ENCODE measurements around the gene TTLL8.

DNA sequence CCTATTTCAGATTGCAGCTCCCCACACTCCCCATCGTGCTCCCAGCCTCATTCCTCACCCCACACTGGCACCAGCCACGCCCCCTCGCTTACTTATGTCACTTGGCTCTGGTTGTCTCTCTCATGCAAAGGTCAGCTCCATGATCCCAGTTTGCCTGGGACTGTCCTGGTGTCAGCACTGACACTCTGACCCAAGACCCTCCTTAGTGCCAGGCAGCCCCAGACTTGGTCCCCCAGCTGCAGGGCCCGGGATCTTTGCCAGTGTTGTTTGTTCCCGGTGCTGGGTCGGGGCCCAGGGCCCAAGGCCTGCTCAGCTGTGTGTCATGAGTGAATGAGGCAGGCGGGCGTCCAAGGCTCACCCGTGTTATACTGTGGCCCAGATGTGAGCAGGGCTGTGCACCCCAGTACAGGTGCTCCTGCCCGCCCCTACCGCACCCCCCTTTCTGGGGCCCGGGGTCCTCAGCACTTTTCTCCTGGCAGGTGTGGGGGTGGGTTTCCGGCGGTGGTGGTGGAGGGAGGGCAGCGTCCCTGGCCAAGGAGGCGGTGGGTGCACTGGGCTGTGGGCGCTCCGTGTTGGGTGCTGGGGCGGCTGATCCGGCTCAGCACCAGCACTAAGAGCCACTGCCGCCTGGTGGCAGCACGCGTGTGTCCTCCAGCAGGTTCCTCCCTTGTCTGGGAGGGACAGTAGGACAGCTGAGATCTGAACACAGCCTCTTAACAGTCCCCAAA lies 65.0 kb downstream of the TTLL8 start:
- TF ChIP-seq FOXP2 (optimal IDR thresholded peaks at IDR 0.05; ENCODE audit: control extremely low read depth, extremely low read length, insufficient read depth) (no peak), EZH2 (IDR thresholded peaks at IDR 0.05) (no peak)
